ENCODE results near the gene ZNF174. TPM values are rescaled to one million over a fixed set of nuclear protein-coding genes. Genes with fewer than 3 reads are reported as not detected.

Gene ZNF174
- total and polyA plus RNA-seq, 2 donors, result 7.0 to 9.0 TPM

DNA sequence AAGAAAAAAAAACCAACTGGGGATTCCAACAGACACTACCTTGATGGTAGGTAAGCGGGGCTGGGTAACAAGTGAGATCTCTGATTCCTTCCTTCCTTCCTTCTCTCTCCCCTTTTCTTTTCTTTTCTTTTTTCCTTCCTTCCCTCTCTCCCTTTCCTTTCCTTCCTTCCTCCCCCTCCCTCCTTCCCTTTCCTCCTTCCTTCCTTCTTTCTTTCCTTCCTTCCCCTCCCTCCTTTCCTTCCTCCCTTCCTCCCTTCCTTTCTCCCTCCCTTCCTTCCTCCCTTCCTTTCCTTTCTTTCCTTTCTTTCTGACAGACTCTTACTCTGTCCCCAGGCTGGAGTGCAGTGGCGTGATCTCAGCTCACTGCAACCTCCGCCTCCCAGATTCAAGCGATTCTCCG, 25.3 kb upstream of the ZNF174 start:
- no peaks in the 10 kb centered on the region for H3K36me3 ChIP-seq (ENCODE audit: control insufficient read depth in 2 of 2, insufficient read depth in 2 of 2, low read length in 1 of 2)
- no peaks in the 10 kb centered on the region for H3K4me1 ChIP-seq (ENCODE audit: control insufficient read depth in 2 of 2, insufficient read depth in 2 of 2, low read length in 2 of 2)
- H3K27me3 ChIP-seq (ENCODE audit: control insufficient read depth in 2 of 2, insufficient read depth in 1 of 2, low read length in 1 of 2), result no peaks in the 10 kb centered on the region
- H3K4me3 ChIP-seq (ENCODE audit: low read length in 2 of 2), result no peak overlapping the region
- peaks cover 5 to 32% of the 10 kb centered on the region in 2 donors for H3K9me3 ChIP-seq (ENCODE audit: control insufficient read depth in 2 of 2, insufficient read depth in 1 of 2, low read length in 1 of 2)
- no peak overlapping the region for H3K27ac ChIP-seq (ENCODE audit: low read depth in 1 of 2, low read length in 1 of 2)
- WGBS, result 94% methylated on average over 5 of the region's 5 CpGs
- no peak for DNase-seq (ENCODE audit: low read depth in 6 of 9, low spot score in 9 of 9)

DNA sequence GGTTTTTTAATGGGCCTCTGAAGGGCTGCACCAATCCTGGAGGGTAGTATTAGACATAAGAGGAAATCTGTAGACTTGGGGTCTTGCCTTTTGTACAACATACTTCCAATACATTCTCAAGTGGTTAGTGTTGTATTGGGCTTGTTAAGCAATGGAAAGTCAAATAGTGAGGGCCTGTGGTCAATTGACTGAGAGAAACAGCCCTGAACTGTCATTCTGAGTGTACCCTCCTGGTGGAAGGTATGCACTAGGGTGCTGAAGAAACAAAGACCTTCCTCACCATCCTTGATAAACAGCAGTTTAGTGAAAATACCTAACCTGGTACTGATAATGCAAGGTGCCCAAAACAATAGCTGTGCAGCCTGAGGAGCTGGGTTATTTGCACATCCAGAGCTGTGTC, 23.1 kb upstream of the ZNF174 start:
- Histone ChIP-seq H3K27me3 (ENCODE audit: control insufficient read depth in 2 of 2, insufficient read depth in 1 of 2, low read length in 1 of 2) (no peaks in the 10 kb centered on the region), H3K27ac (ENCODE audit: low read depth in 1 of 2, low read length in 1 of 2) (no peak overlapping the region), H3K9me3 (ENCODE audit: control insufficient read depth in 2 of 2, insufficient read depth in 1 of 2, low read length in 1 of 2) (peaks cover 14 to 40% of the 10 kb centered on the region in 2 donors), H3K4me3 (ENCODE audit: low read length in 2 of 2) (no peak overlapping the region), H3K36me3 (ENCODE audit: control insufficient read depth in 2 of 2, insufficient read depth in 2 of 2, low read length in 1 of 2) (peaks cover 9% of the 10 kb centered on the region in 2 donors), H3K4me1 (ENCODE audit: control insufficient read depth in 2 of 2, insufficient read depth in 2 of 2, low read length in 2 of 2) (no peaks in the 10 kb centered on the region)
- no peak for DNase-seq (ENCODE audit: low read depth in 6 of 9, low spot score in 9 of 9)

DNA sequence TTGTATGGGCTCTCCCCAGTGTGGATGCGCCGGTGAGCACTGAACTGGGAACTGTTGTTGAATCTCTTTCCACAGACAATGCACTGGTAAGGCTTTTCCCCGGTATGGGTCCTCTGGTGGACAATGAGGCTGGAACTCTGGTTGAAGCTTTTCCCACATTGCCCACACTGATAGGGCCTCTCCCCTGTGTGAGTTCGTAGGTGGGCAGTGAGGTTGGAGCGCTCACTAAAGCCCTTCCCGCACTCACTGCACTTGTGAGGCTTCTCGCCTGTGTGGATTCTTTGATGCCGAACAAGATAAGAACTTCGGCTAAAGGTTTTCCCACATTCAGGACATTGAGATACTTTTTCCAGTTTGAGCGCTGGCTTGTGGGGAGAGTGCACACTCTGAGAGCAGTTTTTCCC, 18.0 kb upstream of the ZNF174 start:
- no peak for DNase-seq (ENCODE audit: low read depth in 6 of 9, low spot score in 9 of 9)
- H3K27ac ChIP-seq (ENCODE audit: low read depth in 1 of 2, low read length in 1 of 2), result no peak overlapping the region
- no peaks in the 10 kb centered on the region for H3K4me1 ChIP-seq (ENCODE audit: control insufficient read depth in 2 of 2, insufficient read depth in 2 of 2, low read length in 2 of 2)
- peaks cover 34 to 58% of the 10 kb centered on the region in 2 donors for H3K9me3 ChIP-seq (ENCODE audit: control insufficient read depth in 2 of 2, insufficient read depth in 1 of 2, low read length in 1 of 2)
- no peaks in the 10 kb centered on the region for H3K27me3 ChIP-seq (ENCODE audit: control insufficient read depth in 2 of 2, insufficient read depth in 1 of 2, low read length in 1 of 2)
- H3K36me3 ChIP-seq (ENCODE audit: control insufficient read depth in 2 of 2, insufficient read depth in 2 of 2, low read length in 1 of 2), result peaks cover 39 to 40% of the 10 kb centered on the region in 2 donors
- H3K4me3 ChIP-seq (ENCODE audit: low read length in 2 of 2), result no peak overlapping the region
- WGBS, result 99% methylated on average over 10 of the region's 10 CpGs

DNA sequence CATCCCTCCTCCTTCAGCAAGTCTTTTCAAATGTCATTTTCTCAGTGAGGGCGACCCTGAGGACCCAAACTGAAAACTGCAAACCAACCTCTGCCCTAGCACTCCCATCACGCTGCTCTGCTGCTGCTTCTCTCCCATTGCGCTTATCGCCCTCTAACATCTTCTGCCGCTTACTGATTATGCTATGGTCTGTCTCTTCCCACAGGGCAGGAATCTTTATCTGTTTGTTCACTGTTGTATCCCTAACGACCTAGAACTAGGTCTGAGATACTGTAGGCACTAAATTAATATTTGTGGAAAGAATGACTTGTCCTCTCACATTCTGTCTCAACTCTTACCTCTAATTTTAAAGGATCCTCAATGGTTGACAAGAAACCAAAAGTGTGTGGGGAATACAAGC, 12.7 kb upstream of the ZNF174 start:
- no peaks in the 10 kb centered on the region for H3K27me3 ChIP-seq (ENCODE audit: control insufficient read depth in 2 of 2, insufficient read depth in 1 of 2, low read length in 1 of 2)
- H3K9me3 ChIP-seq (ENCODE audit: control insufficient read depth in 2 of 2, insufficient read depth in 1 of 2, low read length in 1 of 2), result peaks cover 33 to 45% of the 10 kb centered on the region in 2 donors
- peaks cover 56 to 69% of the 10 kb centered on the region in 2 donors for H3K36me3 ChIP-seq (ENCODE audit: control insufficient read depth in 2 of 2, insufficient read depth in 2 of 2, low read length in 1 of 2)
- no peak overlapping the region for H3K4me3 ChIP-seq (ENCODE audit: low read length in 2 of 2)
- 99% methylated on average over 6 of the region's 6 CpGs for WGBS
- no peak for DNase-seq (ENCODE audit: low read depth in 6 of 9, low spot score in 9 of 9)
- H3K27ac ChIP-seq (ENCODE audit: low read depth in 1 of 2, low read length in 1 of 2), result no peak overlapping the region
- H3K4me1 ChIP-seq (ENCODE audit: control insufficient read depth in 2 of 2, insufficient read depth in 2 of 2, low read length in 2 of 2), result no peaks in the 10 kb centered on the region

DNA sequence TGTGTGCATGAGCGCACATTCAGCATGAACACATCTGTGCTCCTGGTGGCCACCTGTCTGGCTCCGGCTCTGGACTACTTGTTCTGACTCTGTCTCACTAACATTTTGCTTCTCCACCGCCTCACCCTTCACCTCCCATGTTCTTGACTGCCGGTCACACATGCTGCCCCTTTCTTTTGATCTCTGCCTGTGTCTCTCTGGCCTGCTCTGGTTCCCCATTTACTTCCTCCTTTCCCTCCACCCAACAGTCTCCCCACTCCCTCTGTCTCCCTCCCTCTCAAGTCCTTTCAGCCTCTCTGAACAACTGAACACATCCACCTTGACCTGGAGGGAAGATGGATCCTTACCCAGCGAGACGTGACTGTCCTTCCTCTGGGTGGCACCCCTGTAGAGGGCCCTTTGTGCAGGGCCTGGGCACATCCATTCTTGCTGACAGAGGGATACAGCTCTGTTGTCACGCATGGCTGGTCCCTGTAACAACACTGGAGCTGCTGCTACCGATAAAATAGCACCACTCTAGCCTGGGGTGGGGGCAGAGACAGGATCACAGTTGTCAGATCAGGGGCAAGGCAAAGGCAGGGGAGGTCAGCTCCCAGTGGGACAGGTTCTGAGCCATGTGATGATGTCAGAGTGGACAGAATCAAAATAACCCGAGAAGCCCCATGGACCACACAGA, 11.2 kb upstream of the ZNF174 start:
- Histone ChIP-seq H3K4me3 (ENCODE audit: low read length in 2 of 2) (no peak overlapping the region), H3K4me1 (ENCODE audit: control insufficient read depth in 2 of 2, insufficient read depth in 2 of 2, low read length in 2 of 2) (no peaks in the 10 kb centered on the region), H3K36me3 (ENCODE audit: control insufficient read depth in 2 of 2, insufficient read depth in 2 of 2, low read length in 1 of 2) (peaks cover 58 to 70% of the 10 kb centered on the region in 2 donors), H3K9me3 (ENCODE audit: control insufficient read depth in 2 of 2, insufficient read depth in 1 of 2, low read length in 1 of 2) (peaks cover 23 to 43% of the 10 kb centered on the region in 2 donors), H3K27ac (ENCODE audit: low read depth in 1 of 2, low read length in 1 of 2) (no peak overlapping the region), H3K27me3 (ENCODE audit: control insufficient read depth in 2 of 2, insufficient read depth in 1 of 2, low read length in 1 of 2) (no peaks in the 10 kb centered on the region)
- DNase-seq (ENCODE audit: low read depth in 6 of 9, low spot score in 9 of 9), result no peak
- WGBS, result 97% methylated on average over 9 of the region's 9 CpGs

- Histone ChIP-seq H3K4me1 (ENCODE audit: control insufficient read depth in 2 of 2, insufficient read depth in 2 of 2, low read length in 2 of 2) (peaks cover 11% of the 10 kb centered on the region in 2 donors), H3K27ac (ENCODE audit: low read depth in 1 of 2, low read length in 1 of 2) (peak overlapping the region; percentile 66 to 89), H3K36me3 (ENCODE audit: control insufficient read depth in 2 of 2, insufficient read depth in 2 of 2, low read length in 1 of 2) (peaks cover 40 to 48% of the 10 kb centered on the region in 2 donors), H3K4me3 (ENCODE audit: low read length in 2 of 2) (peak overlapping the region; percentile 72 to 81), H3K9me3 (ENCODE audit: control insufficient read depth in 2 of 2, insufficient read depth in 1 of 2, low read length in 1 of 2) (peaks cover 11 to 49% of the 10 kb centered on the region in 2 donors), H3K27me3 (ENCODE audit: control insufficient read depth in 2 of 2, insufficient read depth in 1 of 2, low read length in 1 of 2) (no peaks in the 10 kb centered on the region)
- DNase-seq (ENCODE audit: low read depth in 6 of 9, low spot score in 9 of 9), result peak in 2 of 9 donors; percentile 5 to 7
- WGBS, result under 1% methylated on average over 18 of the region's 18 CpGs
Measured at GRCh38 chr16:3400446-3400778, 603 bp upstream of the ZNF174 start.

- peaks cover 11% of the 10 kb centered on the region in 2 donors for H3K4me1 ChIP-seq (ENCODE audit: control insufficient read depth in 2 of 2, insufficient read depth in 2 of 2, low read length in 2 of 2)
- H3K9me3 ChIP-seq (ENCODE audit: control insufficient read depth in 2 of 2, insufficient read depth in 1 of 2, low read length in 1 of 2), result peaks cover 10 to 50% of the 10 kb centered on the region in 2 donors
- H3K27ac ChIP-seq (ENCODE audit: low read depth in 1 of 2, low read length in 1 of 2), result peak overlapping the region; percentile 40 to 90
- H3K36me3 ChIP-seq (ENCODE audit: control insufficient read depth in 2 of 2, insufficient read depth in 2 of 2, low read length in 1 of 2), result peaks cover 32 to 42% of the 10 kb centered on the region in 2 donors
- peak in 3 of 9 donors; percentile 10 to 20 (median 13) for DNase-seq (ENCODE audit: low read depth in 6 of 9, low spot score in 9 of 9)
- H3K4me3 ChIP-seq (ENCODE audit: low read length in 2 of 2), result peak overlapping the region; percentile 72 to 81
- WGBS, result 55% methylated on average over 17 of the region's 17 CpGs
- H3K27me3 ChIP-seq (ENCODE audit: control insufficient read depth in 2 of 2, insufficient read depth in 1 of 2, low read length in 1 of 2), result no peaks in the 10 kb centered on the region
Measured at GRCh38 chr16:3401719-3402397, 843 bp downstream of the ZNF174 start.

DNA sequence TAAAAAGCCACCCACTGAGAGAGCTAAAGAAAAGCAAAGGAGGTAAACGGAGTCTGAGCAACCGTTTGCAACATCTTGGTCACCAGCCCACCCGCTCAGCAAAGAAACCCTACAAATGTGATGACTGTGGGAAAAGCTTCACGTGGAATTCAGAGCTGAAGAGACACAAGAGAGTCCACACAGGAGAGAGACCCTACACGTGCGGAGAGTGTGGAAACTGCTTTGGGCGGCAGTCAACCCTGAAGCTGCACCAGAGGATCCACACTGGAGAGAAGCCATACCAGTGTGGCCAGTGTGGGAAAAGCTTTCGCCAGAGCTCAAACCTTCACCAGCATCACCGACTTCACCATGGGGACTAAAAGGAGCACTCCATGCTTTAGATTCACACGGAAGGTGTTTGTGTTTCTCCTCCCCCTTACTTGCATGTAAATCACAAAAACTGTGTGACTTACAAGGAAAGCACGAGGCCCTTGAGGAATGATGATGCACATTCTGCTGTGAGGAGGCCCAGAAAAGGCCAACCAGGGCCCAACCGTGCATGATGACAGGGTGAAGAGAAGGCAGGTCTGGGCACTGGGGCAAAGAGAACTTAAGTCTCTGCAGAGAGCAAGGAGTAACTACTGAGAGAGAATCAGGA, 7.7 kb downstream of the ZNF174 start:
- Histone ChIP-seq H3K9me3 (ENCODE audit: control insufficient read depth in 2 of 2, insufficient read depth in 1 of 2, low read length in 1 of 2) (peaks cover 24 to 76% of the 10 kb centered on the region in 2 donors), H3K36me3 (ENCODE audit: control insufficient read depth in 2 of 2, insufficient read depth in 2 of 2, low read length in 1 of 2) (peaks cover 29 to 33% of the 10 kb centered on the region in 2 donors), H3K4me1 (ENCODE audit: control insufficient read depth in 2 of 2, insufficient read depth in 2 of 2, low read length in 2 of 2) (no peaks in the 10 kb centered on the region), H3K27me3 (ENCODE audit: control insufficient read depth in 2 of 2, insufficient read depth in 1 of 2, low read length in 1 of 2) (no peaks in the 10 kb centered on the region), H3K27ac (ENCODE audit: low read depth in 1 of 2, low read length in 1 of 2) (no peak overlapping the region), H3K4me3 (ENCODE audit: low read length in 2 of 2) (no peak overlapping the region)
- 98% methylated on average over 12 of the region's 12 CpGs for WGBS
- no peak for DNase-seq (ENCODE audit: low read depth in 6 of 9, low spot score in 9 of 9)

DNA sequence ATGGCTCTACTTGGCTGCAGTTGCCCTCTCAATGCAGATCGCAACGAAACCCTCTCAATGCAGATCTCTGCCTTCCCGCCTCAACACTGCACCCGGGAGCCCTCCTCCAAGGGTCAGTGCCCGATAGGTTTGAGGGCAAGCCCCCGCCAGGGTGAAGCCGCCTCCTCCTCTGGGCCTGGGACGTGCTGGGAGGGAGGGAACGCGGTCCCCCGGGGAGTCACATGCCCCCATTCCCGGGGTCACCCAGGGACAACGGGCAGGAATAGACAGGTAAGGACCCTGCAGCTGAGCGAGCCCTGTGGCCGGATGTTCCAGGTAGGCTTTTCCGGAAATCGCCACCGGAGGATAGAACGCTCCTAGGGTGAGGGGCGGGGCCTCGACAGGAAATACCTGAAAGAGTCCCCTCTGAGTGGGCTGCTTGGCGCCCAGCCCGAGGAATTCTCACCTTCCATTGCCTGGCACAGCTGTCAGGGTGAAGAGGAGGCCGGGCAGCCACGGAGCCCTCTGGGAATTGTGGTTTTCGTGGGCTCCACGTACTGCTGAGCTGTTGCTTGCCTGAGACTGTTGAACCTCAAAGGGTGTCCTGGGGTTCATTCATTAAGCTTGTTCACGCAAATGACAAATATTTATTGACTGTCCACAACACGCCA, 12.8 kb downstream of the ZNF174 start:
- H3K9me3 ChIP-seq (ENCODE audit: control insufficient read depth in 2 of 2, insufficient read depth in 1 of 2, low read length in 1 of 2), result peaks cover 14 to 70% of the 10 kb centered on the region in 2 donors
- no peak overlapping the region for H3K27ac ChIP-seq (ENCODE audit: low read depth in 1 of 2, low read length in 1 of 2)
- H3K36me3 ChIP-seq (ENCODE audit: control insufficient read depth in 2 of 2, insufficient read depth in 2 of 2, low read length in 1 of 2), result peaks cover 0 to 2% of the 10 kb centered on the region in 2 donors
- H3K4me3 ChIP-seq (ENCODE audit: low read length in 2 of 2), result no peak overlapping the region
- no peaks in the 10 kb centered on the region for H3K4me1 ChIP-seq (ENCODE audit: control insufficient read depth in 2 of 2, insufficient read depth in 2 of 2, low read length in 2 of 2)
- DNase-seq (ENCODE audit: low read depth in 6 of 9, low spot score in 9 of 9), result no peak
- H3K27me3 ChIP-seq (ENCODE audit: control insufficient read depth in 2 of 2, insufficient read depth in 1 of 2, low read length in 1 of 2), result no peaks in the 10 kb centered on the region
- WGBS, result 53% methylated on average over 29 of the region's 29 CpGs

All from thymus (tissue), 11 donors.